HuH-7 (cell line): Measurements from ENCODE around the gene CHST1.

Experiments used
- DNase-seq: peaks from one replicate; pipeline ENCODE4 v3.0.0; 2011; ENCODE audit warnings: low spot score

The CHST1 gene

GRCh38 chr11:45674481-45675190, 9.2 kb upstream of the CHST1 start:
- DNase-seq, result no peak

- DNase-seq, result no peak
Observed at GRCh38 chr11:45673441-45673840, 8.0 kb upstream of the CHST1 start.

DNA sequence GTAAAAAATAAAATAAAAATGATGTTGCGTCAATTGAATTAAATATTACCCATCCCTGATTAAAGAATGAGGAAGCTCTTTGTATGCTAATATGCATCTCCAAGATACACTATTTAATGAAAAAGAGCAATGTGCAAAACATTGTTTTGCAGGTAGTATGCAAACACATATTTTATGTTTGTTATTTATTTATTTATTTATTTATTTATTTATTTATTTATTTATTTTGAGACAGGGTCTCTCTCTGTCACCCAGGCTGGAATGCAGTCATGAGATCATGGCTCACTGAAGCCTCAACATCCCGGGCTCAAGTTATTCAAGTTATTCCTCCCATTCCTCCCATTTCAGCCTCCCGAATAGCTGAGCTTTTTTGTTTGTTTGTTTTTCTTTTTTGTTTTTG, 7.2 kb upstream of the CHST1 start:
- DNase-seq, result no peak

DNA sequence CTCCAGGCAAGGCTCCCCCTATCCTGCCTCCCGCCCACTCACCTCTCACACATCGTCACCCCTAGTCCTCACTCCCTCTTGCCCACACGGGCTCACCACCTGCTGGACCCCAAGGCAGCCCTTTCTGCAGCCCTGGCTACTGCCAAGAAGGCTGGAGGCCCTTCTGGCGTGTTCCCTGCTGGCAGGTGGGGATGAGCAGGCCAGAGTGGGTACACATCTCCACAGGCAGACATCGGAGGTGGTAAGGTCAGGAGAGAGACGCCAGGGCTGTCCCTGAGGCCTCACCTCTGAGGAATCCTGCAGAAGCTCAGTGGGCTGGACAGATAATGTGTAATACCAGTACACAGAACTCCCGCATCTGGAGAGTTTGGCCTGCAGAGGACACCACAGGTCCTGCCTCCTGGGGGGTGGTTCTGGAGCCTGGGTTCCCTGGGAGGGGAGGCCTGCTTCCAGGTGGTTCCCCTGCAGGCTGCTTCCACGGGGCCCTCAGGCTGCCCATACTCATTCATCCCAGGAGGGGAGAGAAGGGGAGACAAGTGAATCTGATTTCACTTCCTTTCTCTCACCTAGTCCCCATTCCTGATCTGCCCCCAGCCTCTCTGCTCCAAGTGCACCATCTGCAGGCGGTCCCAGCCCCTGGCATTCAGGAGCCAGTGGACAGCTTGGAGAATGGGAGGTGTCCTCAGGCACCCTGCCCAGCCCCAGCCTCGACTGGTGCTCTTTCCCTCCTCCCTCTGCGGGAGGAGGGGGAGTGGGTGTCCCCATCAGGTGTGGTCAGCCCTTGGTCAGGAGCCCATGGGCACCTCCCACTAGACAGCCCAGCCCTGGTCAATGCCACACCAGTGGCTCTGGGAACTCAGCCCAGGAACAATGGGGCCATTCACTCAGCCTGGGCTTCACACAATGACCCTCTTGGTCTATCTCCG, 6.1 kb upstream of the CHST1 start:
- no peak for DNase-seq

- DNase-seq, result no peak
Observed at GRCh38 chr11:45670386-45671135, 5.1 kb upstream of the CHST1 start.

DNA sequence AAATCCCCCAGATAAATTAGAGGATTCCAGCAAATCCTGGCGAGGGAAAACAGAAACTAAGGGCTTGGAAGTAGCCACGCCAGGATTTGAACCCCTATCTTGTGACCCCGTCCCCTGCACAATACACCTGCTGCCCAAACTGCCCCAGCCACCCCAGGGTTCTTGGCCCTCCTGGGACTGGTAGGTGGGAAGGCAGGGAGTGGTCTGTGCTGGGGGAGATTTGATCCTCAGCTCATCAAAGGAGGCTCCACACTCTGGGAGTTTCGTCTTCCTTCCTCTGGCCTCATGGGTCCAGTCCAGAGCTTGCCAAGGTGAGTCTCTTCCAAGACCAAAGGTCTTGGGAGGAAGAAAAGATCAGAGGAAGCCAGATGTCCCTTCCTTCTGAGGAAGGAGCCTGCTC, 4.5 kb upstream of the CHST1 start:
- DNase-seq, result no peak

DNA sequence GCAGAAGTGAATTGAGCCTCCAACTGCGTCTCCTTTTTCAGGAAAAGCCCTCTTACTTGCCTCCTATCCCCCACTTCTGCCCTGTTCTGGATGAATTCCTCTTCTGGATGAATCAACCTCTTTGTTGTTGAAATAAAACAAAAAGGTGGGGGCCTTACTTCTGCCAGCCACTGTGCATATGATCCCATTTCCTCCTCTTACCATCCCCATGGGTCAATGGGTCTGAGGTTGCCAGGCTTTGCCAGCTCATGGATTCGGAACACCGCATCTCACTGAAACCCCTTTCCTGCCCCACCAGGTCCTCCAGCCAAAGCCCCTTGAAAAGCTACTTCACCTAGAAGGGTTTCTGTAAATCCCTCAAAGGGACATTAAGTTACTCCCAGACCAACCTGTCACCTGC, 3.7 kb upstream of the CHST1 start:
- DNase-seq, result no peak

GRCh38 chr11:45667929-45668680, 2.7 kb upstream of the CHST1 start:
- DNase-seq, result no peak

- no peak for DNase-seq
Observed at GRCh38 chr11:45666648-45667642, 1.5 kb upstream of the CHST1 start.

DNA sequence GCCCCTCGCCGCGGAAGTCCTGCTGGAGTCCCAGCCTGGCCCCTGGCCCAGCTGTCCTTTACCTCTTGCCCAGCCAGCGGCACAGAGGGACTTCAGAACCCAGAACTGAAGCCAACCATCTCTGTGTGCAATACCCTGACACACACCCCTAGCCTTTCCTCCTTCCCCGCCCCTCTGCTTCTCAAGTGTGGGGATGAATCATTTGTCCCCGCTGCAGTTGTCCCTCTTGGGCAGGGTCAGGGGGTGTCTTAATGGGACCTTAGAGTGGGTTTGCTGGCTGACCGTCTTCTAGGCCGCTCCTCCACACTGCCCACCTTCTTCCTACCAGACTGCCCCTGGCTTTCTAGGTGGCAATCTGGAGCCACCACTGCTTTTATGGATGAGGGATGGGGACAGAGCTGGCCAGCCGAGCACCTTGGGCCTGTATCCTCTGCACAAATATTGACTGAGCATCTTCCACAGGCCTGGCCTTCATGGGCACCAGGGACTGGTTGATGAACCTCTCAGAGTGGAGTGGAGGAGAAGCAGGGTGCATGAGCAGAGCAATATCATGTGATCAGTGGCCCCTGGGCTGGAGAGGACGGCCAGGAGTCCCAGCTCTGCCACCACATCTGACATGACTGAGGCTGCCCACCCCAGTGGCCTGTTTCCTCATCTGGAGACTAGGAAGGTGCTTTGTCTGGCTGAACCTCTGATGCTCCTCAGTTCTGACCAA, 668 bp upstream of the CHST1 start:
- DNase-seq, result no peak

GRCh38 chr11:45664376-45665205, 831 bp downstream of the CHST1 start:
- DNase-seq, result no peak

DNA sequence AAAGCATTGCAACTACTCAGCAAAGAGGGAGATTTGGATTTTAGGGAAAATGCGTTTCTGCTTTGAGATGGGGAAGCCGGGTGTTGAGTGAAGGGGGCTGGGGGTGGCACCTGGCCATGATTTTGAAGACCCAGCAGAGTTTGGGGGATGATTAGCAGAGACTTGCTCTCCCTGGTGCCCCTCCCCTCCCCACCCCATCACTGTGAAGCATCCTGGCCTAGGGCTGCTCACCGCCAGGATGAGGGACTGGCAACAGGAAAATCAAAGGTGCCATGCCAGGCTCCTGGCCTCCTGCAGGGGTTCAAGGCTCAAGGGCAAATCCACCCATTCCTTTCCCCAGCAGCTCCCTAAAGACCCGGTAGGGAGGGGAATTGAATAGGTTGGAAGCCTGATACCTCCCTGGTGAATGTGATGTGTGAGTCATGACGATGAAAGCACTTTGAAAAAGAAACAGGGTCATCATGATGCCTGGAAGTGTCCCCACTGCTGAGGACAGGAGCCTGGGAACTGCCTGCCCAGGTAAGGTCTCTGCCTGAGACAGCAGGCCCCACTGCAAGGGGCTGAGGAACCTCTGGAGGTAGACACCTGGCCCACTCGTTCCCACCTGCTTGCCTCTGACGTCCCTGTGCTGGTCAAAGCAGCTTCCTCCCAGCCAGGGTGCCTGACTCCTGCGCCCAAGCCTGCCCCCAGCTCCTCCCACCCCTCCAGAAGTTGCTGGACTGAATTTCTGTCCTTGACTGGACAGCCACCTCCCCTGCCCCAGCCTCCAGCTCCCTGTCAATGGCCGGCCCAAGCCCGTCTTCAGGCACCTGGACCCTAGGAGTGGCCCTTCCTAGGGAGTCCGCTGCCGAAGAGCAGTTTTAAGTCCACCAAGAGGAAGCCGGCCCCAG, 1.7 kb downstream of the CHST1 start:
- no peak for DNase-seq

DNA sequence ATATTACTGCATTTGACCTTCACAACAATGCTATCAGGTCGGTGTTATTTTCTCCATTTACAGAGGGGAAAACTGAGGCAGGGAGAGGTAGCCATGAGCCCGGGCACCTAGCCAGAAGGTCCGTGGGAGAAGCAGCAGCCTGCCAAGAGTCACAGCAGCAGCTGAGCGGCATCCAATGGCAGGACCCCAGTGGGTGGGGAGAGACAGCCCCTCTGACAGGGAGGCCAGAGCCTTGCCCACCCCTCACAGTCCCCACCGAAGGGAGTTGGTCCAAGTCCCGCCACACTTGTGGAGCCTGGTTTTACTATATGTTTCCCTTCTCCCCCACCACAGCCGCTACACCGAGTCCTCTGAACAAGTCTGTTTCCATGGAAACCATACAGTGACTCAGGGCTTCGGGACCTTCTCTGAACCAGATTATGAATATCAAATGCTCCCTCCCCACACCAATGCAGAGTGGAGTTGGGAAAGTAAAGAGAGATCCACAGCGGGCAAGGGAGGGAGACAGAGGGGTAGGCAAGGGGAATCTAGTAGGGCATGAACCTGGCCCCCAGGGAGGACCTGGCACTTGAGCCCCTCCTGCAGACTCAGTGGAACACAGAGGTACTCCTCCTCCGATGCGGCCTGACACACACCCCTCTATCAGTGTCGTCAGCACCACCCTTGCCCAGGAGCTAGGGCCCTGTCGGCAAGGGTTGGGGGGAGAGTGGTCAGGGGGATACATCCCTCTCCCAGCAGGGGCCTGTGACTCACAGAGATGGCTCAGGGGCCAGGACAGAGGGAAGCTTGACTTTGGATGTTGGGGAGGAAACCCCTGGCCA, 2.5 kb downstream of the CHST1 start:
- DNase-seq, result no peak

DNA sequence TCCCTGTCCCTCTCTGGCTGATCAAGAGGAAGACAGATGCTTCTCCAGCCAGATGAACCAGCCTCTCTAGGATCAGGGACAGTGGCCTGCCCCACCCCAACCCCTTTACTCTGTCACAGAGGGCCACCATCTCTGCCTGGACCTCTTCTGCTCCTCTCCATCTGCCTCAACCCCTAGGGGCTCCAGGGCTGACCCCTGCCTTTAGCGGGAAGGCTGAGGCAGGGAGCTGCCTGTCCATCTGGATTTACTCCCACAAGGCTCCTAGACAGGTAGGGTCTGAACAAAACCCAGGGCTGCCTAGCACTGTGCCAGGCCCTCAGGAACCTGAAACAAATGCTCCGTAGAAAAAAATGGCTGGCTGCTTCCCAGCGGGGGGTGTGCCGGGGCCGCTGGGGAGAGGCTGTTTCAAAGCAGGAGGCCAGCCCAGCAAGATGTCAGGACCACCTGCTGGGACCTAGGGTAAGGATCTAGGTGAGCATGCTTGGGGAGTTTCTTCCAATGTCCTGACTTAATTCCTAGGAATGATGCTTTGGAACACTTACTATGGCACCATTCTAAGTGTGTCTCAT, 3.2 kb downstream of the CHST1 start:
- no peak for DNase-seq

- no peak for DNase-seq
Observed at GRCh38 chr11:45661439-45662055, 3.9 kb downstream of the CHST1 start.

DNA sequence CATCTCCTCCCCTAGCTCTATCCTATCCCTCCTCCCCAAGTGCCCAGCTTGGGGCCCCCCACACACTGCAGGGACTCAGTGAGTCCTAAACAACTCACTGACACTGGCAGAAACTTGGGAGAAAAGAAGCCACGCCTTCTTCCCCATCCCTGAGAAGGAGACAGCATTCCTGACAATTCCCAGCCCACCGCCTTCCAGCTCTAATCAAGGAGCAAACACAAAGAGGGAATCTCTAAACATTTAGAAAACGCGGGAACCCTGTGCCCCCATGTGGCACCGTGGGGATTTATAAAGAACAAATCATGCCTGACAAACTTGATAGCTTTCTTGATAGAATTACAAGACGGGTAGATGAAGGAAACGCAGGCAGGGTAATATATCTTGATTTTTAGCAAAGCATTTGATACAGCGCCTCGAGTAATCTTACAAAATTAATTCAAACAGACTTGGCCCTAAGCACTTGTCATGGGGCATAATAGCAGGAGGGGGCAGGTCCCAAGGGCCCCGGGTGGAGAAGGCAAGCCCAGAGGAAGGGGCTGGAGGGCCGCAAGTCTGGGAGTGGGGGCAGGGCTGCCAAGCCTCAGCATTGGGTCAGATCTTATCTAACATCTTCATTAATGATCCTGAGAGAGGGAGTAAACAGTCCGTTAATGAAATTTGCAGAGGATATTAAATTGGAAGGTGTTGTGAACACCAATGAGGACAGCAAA, 4.5 kb downstream of the CHST1 start:
- DNase-seq, result no peak
